GM12878 (cell line): Measurements from ENCODE around the gene CBLB. TPM values are rescaled to one million over a fixed set of nuclear protein-coding genes. Genes with fewer than 3 reads are reported as not detected.

ENCODE experiments used
- ATAC-seq: fragments of 200-7000 bp; cut with Tn5 transposase; 3 replicates; pipeline ENCODE4 v1.9.1; 2020; ENCODE audit warnings: mild to moderate bottlenecking, moderate library complexity
- BruUV-seq: library from RNA; stranded (reverse); fragments of 400-500 nt; replicated peaks from 2 replicates; lab custom pipeline; 2021; lab: Mats Ljungman, UMichigan
- CTCF ChIA-PET: fragments of 300-600 bp; sonication (Branson Sonifier 250); formaldehyde crosslinking; extraction: SDS; loops from one replicate; lab custom pipeline; 2021; ENCODE audit warnings: inconsistent platforms; lab: Yijun Ruan, JAX
- POLR2A ChIA-PET: fragments of 350-600 bp; formaldehyde crosslinking; extraction: SDS; loops from one replicate; lab custom pipeline; 2021; ENCODE audit warnings: inconsistent platforms; lab: Charles Lee
- RAD21 ChIA-PET: fragments of 300-600 bp; sonication (Branson Sonifier 250); formaldehyde crosslinking; loops from one replicate; lab custom pipeline; 2023; ENCODE audit warnings: antibody characterized with exemption; ENCODE audit not compliant: unreplicated experiment; lab: Charles Lee
- SMC1A ChIA-PET: fragments of 300-600 bp; sonication (Branson Sonifier 250); formaldehyde crosslinking; loops from one replicate; lab custom pipeline; 2023; ENCODE audit not compliant: unreplicated experiment, uncharacterized antibody; lab: Charles Lee
- DNase-seq: peaks from one replicate; pipeline ENCODE4 v3.0.0-alpha.2; 2011; ENCODE audit warnings: low read depth, low spot score
- FAIRE-seq: peaks from 3 replicates; lab custom pipeline; 2011; peaks lifted over from hg19 to GRCh38; lab: Jason Lieb, UNC
- H2AFZ ChIP-seq: 2 replicates; pipeline ENCODE4 v1.6.0; 2011; ENCODE audit warnings: low read depth, low read length, control low read depth; ENCODE audit not compliant: control insufficient read depth
- H3K27ac ChIP-seq: 2 replicates; pipeline ENCODE4 v1.5.1; 2011; ENCODE audit warnings: control low read depth; ENCODE audit not compliant: control insufficient read depth, insufficient read depth
- H3K27me3 ChIP-seq, 2 experiments: replicated peaks in 1 of 2; 2 replicates each; pipeline versions ENCODE4 v1.6.0 to v1.6.1; 2011; ENCODE audit warnings: low read length in 1 of 2; ENCODE audit not compliant: control insufficient read depth in 2 of 2, insufficient read depth in 2 of 2
- H3K36me3 ChIP-seq, 2 experiments: 2 replicates each; pipeline ENCODE4 v1.5.1; 2011; ENCODE audit warnings: low read length in 1 of 2; ENCODE audit not compliant: control insufficient read depth in 2 of 2, insufficient read depth in 2 of 2
- H3K4me1 ChIP-seq: 2 replicates; pipeline ENCODE4 v1.6.1; 2011; ENCODE audit warnings: mild to moderate bottlenecking, low read length, moderate library complexity, mixed read lengths; ENCODE audit not compliant: control insufficient read depth, insufficient read depth
- H3K4me2 ChIP-seq: 2 replicates; pipeline ENCODE4 v1.6.0; 2011; ENCODE audit warnings: control low read depth; ENCODE audit not compliant: control insufficient read depth, insufficient read depth
- H3K4me3 ChIP-seq: fragments of 200-600 bp; sonication (generic); 2 replicates; pipeline ENCODE4 v1.5.1; 2016
- H3K79me2 ChIP-seq: 2 replicates; pipeline ENCODE4 v1.6.0; 2011; ENCODE audit warnings: low read length; ENCODE audit not compliant: control insufficient read depth, insufficient read depth
- H3K9ac ChIP-seq: 2 replicates; pipeline ENCODE4 v1.8.0; 2011; ENCODE audit warnings: low read length, control low read depth, mixed read lengths; ENCODE audit not compliant: control insufficient read depth, insufficient read depth
- H3K9me3 ChIP-seq: replicated peaks from 3 replicates; pipeline ENCODE4 v1.5.1; 2011; ENCODE audit warnings: mild to moderate bottlenecking, low read length; ENCODE audit not compliant: control insufficient read depth, insufficient read depth
- H4K20me1 ChIP-seq: 2 replicates; pipeline ENCODE4 v1.6.0; 2011; ENCODE audit not compliant: control insufficient read depth, insufficient read depth
- ASH2L ChIP-seq: fragments of 300-600, 200-600 bp; sonication (generic); IDR thresholded peaks from 2 replicates; pipeline ENCODE4 v1.6.1; 2017; ENCODE audit warnings: low read depth, mild to moderate bottlenecking, borderline replicate concordance
- ESRRA ChIP-seq: IDR thresholded peaks from 2 replicates; pipeline ENCODE4 v1.6.1; 2012; ENCODE audit warnings: mild to moderate bottlenecking, low read length, improper control_type of control experiment
- HDAC2 ChIP-seq: fragments of 200-600 bp; sonication (generic); IDR thresholded peaks from 2 replicates; pipeline ENCODE4 v1.6.1; 2017
- JUNB ChIP-seq: IDR thresholded peaks from 2 replicates; pipeline ENCODE4 v1.6.1; 2016; ENCODE audit warnings: antibody characterized with exemption, mild to moderate bottlenecking
- POLR2AphosphoS5 ChIP-seq: IDR thresholded peaks from 2 replicates; pipeline ENCODE4 v1.6.1; 2011; ENCODE audit warnings: mild to moderate bottlenecking, low read length, inconsistent platforms
- SREBF1 ChIP-seq: IDR thresholded peaks from 2 replicates; pipeline ENCODE4 v1.6.1; 2012; ENCODE audit warnings: mild to moderate bottlenecking, low read length
- ZSCAN29 ChIP-seq: fragments of 450-650 bp; IDR thresholded peaks from 2 replicates; pipeline ENCODE4 v1.6.1; 2017; ENCODE audit warnings: mild to moderate bottlenecking, moderate library complexity
- WGBS: methylation state at CpG from one replicate; pipeline ENCODE4 v1.1.6; 2016; ENCODE audit warnings: low lambda C conversion rate; ENCODE audit not compliant: insufficient replicate concordance, insufficient coverage; ENCODE audit errors: missing lambda C conversion rate; 5-methylcytosine and 5-hydroxymethylcytosine counted together
- in situ Hi-C: fragments of 300-500 bp; cut with MboI; formaldehyde crosslinking; loops from 9 replicates; pipeline ENCODE4 v1.14.3; 2018; ENCODE audit warnings: mixed read lengths
- intact Hi-C: fragments of 100-400 bp; cut with micrococcal nuclease; formaldehyde crosslinking; loops from one replicate; pipeline ENCODE4 v1.14.2; 2022; ENCODE audit not compliant: unreplicated experiment
- polyA plus RNA-seq, 11 experiments: library from polyadenylated mRNA; depleted of rRNA in 4 of 11; unstranded in 6 of 11; stranded (reverse) in 5 of 11; fragments of >200 nt; fragmentation: Nextera tagmentation in 4 of 11; fragmentation: Illumina TruSeq in 1 of 11; extraction: Ambion mirVana in 4 of 11; extraction: Trizol in 1 of 11; gene quantifications; 1 replicate in 1 of 11; 2 replicates in 10 of 11; pipeline versions ENCODE4 v1.2.1 to v1.2.3, GENCODE V29; 2011 to 2016; ENCODE audit warnings: inconsistent platforms in 2 of 11, missing spikeins in 2 of 11, low read depth in 1 of 11
- total RNA-seq, 4 experiments: library from RNA; depleted of rRNA in 3 of 4; stranded (reverse); fragments of >200 nt in 3 of 4; fragmentation: Illumina TruSeq in 1 of 4; extraction: Trizol in 1 of 4; gene quantifications; 2 replicates each; pipeline versions ENCODE4 v1.2.1 to v1.2.3, GENCODE V29; 2013 to 2021
- TF ChIP-seq, protein P1 (sequence below): fragments of 450-650 bp; IDR thresholded peaks from 2 replicates; pipeline ENCODE4 v1.6.1; 2017; ENCODE audit warnings: borderline replicate concordance
- TF ChIP-seq, protein P2 (sequence below): IDR thresholded peaks from 2 replicates; pipeline ENCODE4 v1.6.1; 2012; ENCODE audit warnings: mild to moderate bottlenecking, low read depth, low read length
- TF ChIP-seq, protein P3 (sequence below): fragments of 450-650 bp; IDR thresholded peaks from 2 replicates; pipeline ENCODE4 v1.6.1; 2018; ENCODE audit warnings: borderline replicate concordance, mild to moderate bottlenecking; ENCODE audit not compliant: partially characterized antibody

CBLB gene
- total and polyA plus RNA-seq, 10 of the 15 experiments (the other 5 are each of a cell fraction or from before 2014, with no cell fraction given), result 17.2 to 107 (median 41.9) TPM

DNA sequence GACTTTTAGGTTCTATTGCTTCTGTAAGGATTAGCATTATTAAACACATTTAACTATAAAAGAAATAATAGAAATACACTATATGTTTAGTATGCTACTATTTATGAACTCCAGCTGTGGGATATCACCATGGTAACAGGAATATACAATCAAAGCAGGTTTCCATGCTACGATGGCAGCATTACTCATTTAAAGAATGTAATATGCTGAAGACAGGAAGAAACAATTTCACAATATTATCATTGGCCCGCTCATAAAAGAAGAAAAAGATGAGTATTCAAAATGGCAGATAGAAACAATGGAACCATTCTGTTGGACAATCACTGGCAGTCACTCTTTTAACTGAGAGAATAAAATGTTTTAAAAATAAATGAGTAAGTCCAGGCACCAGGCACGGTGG lies 153.4 kb downstream of the CBLB start:
- Histone ChIP-seq H3K4me2 (no peak overlapping the region), H3K4me1 (no peaks in the 10 kb centered on the region), H3K27ac (no peak overlapping the region), H2AFZ (no peak overlapping the region), H3K27me3 (no peaks in the 10 kb centered on the region), H3K79me2 (no peaks in the 10 kb centered on the region), H3K9me3 (no peaks in the 10 kb centered on the region; the same call in 2 of the 3 replicates), H4K20me1 (no peaks in the 10 kb centered on the region), H3K9ac (no peak overlapping the region), H3K4me3 (no peak overlapping the region), H3K36me3 (peaks cover 0 to 18% of the 10 kb centered on the region in 2 experiments; a peak in 3 of 4 replicates)
- WGBS, result 82% methylated on average over 3 of the region's 3 CpGs
- no peak for FAIRE-seq
- SMC1A ChIA-PET, result interaction anchor here (0.9 to 1.5 kb wide), 4 partner anchors 11 to 310 kb away, joined by 3 read pairs; no protein-coding TSS in a partner anchor
- BruUV-seq, result no TSS peak
- ATAC-seq, result no peak
- RAD21 ChIA-PET, result no interaction called here
- POLR2A ChIA-PET, result interaction anchor here (0.5 kb wide), 2 partner anchors 9 to 64 kb away, joined by 3 to 4 read pairs; no protein-coding TSS in a partner anchor
- in situ Hi-C loops, result no loop called here
- intact Hi-C loops, result no loop called here
- CTCF ChIA-PET, result no interaction called here
- no peak for DNase-seq
- TF ChIP-seq SREBF1 (no peak), JUNB (0 out of 2 replicates have a peak, but pooled peaks have one; percentile 33)
- TF ChIP-seq, all 136 proteins: peak for 1

DNA sequence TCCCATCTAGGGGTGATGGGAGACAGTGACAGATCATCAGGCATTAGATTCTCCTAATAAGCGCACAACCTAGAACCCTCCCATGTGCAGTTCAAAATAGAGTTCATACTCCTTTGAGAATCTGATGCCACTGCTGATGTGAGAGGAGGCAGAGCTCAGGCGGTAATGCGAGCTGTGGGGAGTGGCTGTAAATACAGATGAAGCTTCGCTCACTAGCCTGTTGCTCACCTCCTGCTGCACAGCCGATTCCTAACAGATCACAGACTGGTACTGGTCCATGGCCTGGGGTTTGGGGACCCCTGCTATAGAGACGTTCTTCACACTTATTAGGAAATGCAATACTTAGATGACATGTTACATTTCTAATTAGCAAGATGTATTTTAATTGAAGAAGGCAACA lies 154.4 kb downstream of the CBLB start:
- CTCF ChIA-PET, result no interaction called here
- in situ Hi-C loops, result no loop called here
- TF ChIP-seq HDAC2, result no peak
- TF ChIP-seq, protein P1, sequence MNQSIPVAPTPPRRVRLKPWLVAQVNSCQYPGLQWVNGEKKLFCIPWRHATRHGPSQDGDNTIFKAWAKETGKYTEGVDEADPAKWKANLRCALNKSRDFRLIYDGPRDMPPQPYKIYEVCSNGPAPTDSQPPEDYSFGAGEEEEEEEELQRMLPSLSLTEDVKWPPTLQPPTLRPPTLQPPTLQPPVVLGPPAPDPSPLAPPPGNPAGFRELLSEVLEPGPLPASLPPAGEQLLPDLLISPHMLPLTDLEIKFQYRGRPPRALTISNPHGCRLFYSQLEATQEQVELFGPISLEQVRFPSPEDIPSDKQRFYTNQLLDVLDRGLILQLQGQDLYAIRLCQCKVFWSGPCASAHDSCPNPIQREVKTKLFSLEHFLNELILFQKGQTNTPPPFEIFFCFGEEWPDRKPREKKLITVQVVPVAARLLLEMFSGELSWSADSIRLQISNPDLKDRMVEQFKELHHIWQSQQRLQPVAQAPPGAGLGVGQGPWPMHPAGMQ, result no peak
- no peak for TF ChIP-seq ZSCAN29
- TF ChIP-seq ASH2L, result no peak
- TF ChIP-seq POLR2AphosphoS5, result no peak
- no peak for TF ChIP-seq ESRRA
- TF ChIP-seq, protein P2, sequence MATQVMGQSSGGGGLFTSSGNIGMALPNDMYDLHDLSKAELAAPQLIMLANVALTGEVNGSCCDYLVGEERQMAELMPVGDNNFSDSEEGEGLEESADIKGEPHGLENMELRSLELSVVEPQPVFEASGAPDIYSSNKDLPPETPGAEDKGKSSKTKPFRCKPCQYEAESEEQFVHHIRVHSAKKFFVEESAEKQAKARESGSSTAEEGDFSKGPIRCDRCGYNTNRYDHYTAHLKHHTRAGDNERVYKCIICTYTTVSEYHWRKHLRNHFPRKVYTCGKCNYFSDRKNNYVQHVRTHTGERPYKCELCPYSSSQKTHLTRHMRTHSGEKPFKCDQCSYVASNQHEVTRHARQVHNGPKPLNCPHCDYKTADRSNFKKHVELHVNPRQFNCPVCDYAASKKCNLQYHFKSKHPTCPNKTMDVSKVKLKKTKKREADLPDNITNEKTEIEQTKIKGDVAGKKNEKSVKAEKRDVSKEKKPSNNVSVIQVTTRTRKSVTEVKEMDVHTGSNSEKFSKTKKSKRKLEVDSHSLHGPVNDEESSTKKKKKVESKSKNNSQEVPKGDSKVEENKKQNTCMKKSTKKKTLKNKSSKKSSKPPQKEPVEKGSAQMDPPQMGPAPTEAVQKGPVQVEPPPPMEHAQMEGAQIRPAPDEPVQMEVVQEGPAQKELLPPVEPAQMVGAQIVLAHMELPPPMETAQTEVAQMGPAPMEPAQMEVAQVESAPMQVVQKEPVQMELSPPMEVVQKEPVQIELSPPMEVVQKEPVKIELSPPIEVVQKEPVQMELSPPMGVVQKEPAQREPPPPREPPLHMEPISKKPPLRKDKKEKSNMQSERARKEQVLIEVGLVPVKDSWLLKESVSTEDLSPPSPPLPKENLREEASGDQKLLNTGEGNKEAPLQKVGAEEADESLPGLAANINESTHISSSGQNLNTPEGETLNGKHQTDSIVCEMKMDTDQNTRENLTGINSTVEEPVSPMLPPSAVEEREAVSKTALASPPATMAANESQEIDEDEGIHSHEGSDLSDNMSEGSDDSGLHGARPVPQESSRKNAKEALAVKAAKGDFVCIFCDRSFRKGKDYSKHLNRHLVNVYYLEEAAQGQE, result no peak
- TF ChIP-seq, protein P3, sequence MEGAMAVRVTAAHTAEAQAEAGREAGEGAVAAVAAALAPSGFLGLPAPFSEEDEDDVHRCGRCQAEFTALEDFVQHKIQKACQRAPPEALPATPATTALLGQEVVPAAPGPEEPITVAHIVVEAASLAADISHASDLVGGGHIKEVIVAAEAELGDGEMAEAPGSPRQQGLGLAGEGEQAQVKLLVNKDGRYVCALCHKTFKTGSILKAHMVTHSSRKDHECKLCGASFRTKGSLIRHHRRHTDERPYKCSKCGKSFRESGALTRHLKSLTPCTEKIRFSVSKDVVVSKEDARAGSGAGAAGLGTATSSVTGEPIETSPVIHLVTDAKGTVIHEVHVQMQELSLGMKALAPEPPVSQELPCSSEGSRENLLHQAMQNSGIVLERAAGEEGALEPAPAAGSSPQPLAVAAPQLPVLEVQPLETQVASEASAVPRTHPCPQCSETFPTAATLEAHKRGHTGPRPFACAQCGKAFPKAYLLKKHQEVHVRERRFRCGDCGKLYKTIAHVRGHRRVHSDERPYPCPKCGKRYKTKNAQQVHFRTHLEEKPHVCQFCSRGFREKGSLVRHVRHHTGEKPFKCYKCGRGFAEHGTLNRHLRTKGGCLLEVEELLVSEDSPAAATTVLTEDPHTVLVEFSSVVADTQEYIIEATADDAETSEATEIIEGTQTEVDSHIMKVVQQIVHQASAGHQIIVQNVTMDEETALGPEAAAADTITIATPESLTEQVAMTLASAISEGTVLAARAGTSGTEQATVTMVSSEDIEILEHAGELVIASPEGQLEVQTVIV, result no peak

More for the DNA sequence above, 154.4 kb downstream of the CBLB start:
- 99% methylated on average over 6 of the region's 6 CpGs for WGBS
- no peaks in the 10 kb centered on the region for H4K20me1 ChIP-seq
- H3K9ac ChIP-seq, result no peak overlapping the region
- ChIA-PET RAD21 (no interaction called here), SMC1A (interaction anchor here (0.9 to 1.5 kb wide), 3 partner anchors 12 to 73 kb away, joined by 3 read pairs; no protein-coding TSS in a partner anchor), POLR2A (no interaction called here)
- H3K4me2 ChIP-seq, result no peak overlapping the region
- no peaks in the 10 kb centered on the region; the same call in 2 of the 3 replicates for H3K9me3 ChIP-seq
- intact Hi-C loops, result no loop called here
- no peak overlapping the region for H2AFZ ChIP-seq
- H3K27ac ChIP-seq, result no peak overlapping the region
- H3K79me2 ChIP-seq, result no peaks in the 10 kb centered on the region
- no peak for ATAC-seq
- no peak for DNase-seq
- H3K4me1 ChIP-seq, result no peaks in the 10 kb centered on the region
- H3K27me3 ChIP-seq, result no peaks in the 10 kb centered on the region
- no TSS peak for BruUV-seq
- peaks cover 0 to 13% of the 10 kb centered on the region in 2 experiments; a peak in 3 of 4 replicates for H3K36me3 ChIP-seq
- H3K4me3 ChIP-seq, result no peak overlapping the region
- FAIRE-seq, result no peak
